Smooth muscle cell (in vitro differentiated cells): Measurements from ENCODE around the gene GIT1. TPM values are rescaled to one million over a fixed set of nuclear protein-coding genes. Genes with fewer than 3 reads are reported as not detected.

ENCODE experiments used
- DNase-seq: peaks from one replicate; lab custom pipeline; 2025; ENCODE audit not compliant: unreplicated experiment; lab: John Stamatoyannopoulos, UW
- H2AFZ ChIP-seq: fragments of 200-600 bp; sonication (generic); 2 replicates; pipeline ENCODE4 v1.6.0; 2016; ENCODE audit warnings: antibody characterized with exemption, low read depth, mild to moderate bottlenecking
- H3F3A ChIP-seq: fragments of 200-600 bp; sonication (generic); 2 replicates; pipeline ENCODE4 v1.6.0; 2017; ENCODE audit warnings: antibody characterized with exemption, low read depth
- H3K27ac ChIP-seq: fragments of 200-600 bp; sonication (generic); 2 replicates; pipeline ENCODE4 v1.5.1; 2016; ENCODE audit warnings: low read depth, mild to moderate bottlenecking
- H3K27me3 ChIP-seq: fragments of 200-600 bp; sonication (generic); 2 replicates; pipeline ENCODE4 v1.6.1; 2016; ENCODE audit warnings: low read depth, mild to moderate bottlenecking
- H3K36me3 ChIP-seq: fragments of 200-600 bp; sonication (generic); 2 replicates; pipeline ENCODE4 v1.5.1; 2016; ENCODE audit warnings: low read depth
- H3K4me1 ChIP-seq: fragments of 200-600 bp; sonication (generic); 2 replicates; pipeline ENCODE4 v1.5.1; 2016; ENCODE audit warnings: low read depth
- H3K4me2 ChIP-seq: fragments of 200-600 bp; sonication (generic); 2 replicates; pipeline ENCODE4 v1.6.0; 2016; ENCODE audit warnings: mild to moderate bottlenecking
- H3K4me3 ChIP-seq: fragments of 200-600 bp; sonication (generic); 2 replicates; pipeline ENCODE4 v1.5.1; 2016; ENCODE audit warnings: mild to moderate bottlenecking
- H3K79me2 ChIP-seq: fragments of 200-600 bp; sonication (generic); 2 replicates; pipeline ENCODE4 v1.6.0; 2016; ENCODE audit warnings: low read depth, mild to moderate bottlenecking
- H3K9ac ChIP-seq: fragments of 200-600 bp; sonication (generic); 2 replicates; pipeline ENCODE4 v1.6.0; 2016; ENCODE audit warnings: low read depth
- H3K9me3 ChIP-seq: fragments of 200-600 bp; sonication (generic); replicated peaks from 2 replicates; pipeline ENCODE4 v1.5.1; 2016; ENCODE audit warnings: low read depth
- H4K20me1 ChIP-seq: fragments of 200-600 bp; sonication (generic); 2 replicates; pipeline ENCODE4 v1.6.0; 2016; ENCODE audit warnings: low read depth
- CTCF ChIP-seq: fragments of 200-600 bp; sonication (generic); IDR thresholded peaks from 2 replicates; pipeline ENCODE4 v1.5.1; 2017; ENCODE audit warnings: borderline replicate concordance, mild to moderate bottlenecking, antibody characterized with exemption; ENCODE audit not compliant: insufficient read depth, poor library complexity, severe bottlenecking
- WGBS: methylation state at CpG from one replicate; pipeline ENCODE4 v1.1.7; 2016; ENCODE audit warnings: low lambda C conversion rate; 5-methylcytosine and 5-hydroxymethylcytosine counted together
- polyA plus RNA-seq: library from polyadenylated mRNA; unstranded; fragments of >200 nt; fragmentation: Nextera tagmentation; extraction: Ambion mirVana; gene quantifications from 2 replicates; pipeline ENCODE4 v1.2.1, GENCODE V29; 2016
- total RNA-seq: library from RNA; depleted of rRNA; stranded (reverse); fragments of >200 nt; gene quantifications from 2 replicates; pipeline ENCODE4 v1.2.3, GENCODE V29; 2014

Gene GIT1
- total and polyA plus RNA-seq, 2 experiments from 2014 or later, result 17.6 to 23.0 TPM

- no peak for TF ChIP-seq CTCF
- DNase-seq, result no peak
- peaks cover 13% of the 10 kb centered on the region for H3K4me1 ChIP-seq
- no peak overlapping the region for H3K9ac ChIP-seq
- no peak overlapping the region for H2AFZ ChIP-seq
- WGBS, result 94% methylated on average over 3 of the region's 3 CpGs
- peaks cover 14% of the 10 kb centered on the region for H3K27me3 ChIP-seq
- H4K20me1 ChIP-seq, result no peaks in the 10 kb centered on the region
- no peaks in the 10 kb centered on the region for H3F3A ChIP-seq
- no peak overlapping the region for H3K4me3 ChIP-seq
- no peak overlapping the region for H3K27ac ChIP-seq
- H3K4me2 ChIP-seq, result no peak overlapping the region
- no peaks in the 10 kb centered on the region for H3K79me2 ChIP-seq
- H3K9me3 ChIP-seq, result no peaks in the 10 kb centered on the region
- H3K36me3 ChIP-seq, result no peaks in the 10 kb centered on the region
These were observed 25.6 kb downstream of the GIT1 start for GRCh38 chr17:29563816-29564215.

GRCh38 chr17:29562615-29563014, 26.8 kb downstream of the GIT1 start:
- no peak overlapping the region for H3K4me2 ChIP-seq
- H3K79me2 ChIP-seq, result no peaks in the 10 kb centered on the region
- TF ChIP-seq CTCF, result no peak
- no peak for DNase-seq
- H3K36me3 ChIP-seq, result no peaks in the 10 kb centered on the region
- no peaks in the 10 kb centered on the region for H3F3A ChIP-seq
- no peak overlapping the region for H3K27ac ChIP-seq
- no peak overlapping the region for H3K9ac ChIP-seq
- H2AFZ ChIP-seq, result no peak overlapping the region
- 88% methylated on average over 18 of the region's 18 CpGs for WGBS
- H4K20me1 ChIP-seq, result no peaks in the 10 kb centered on the region
- H3K9me3 ChIP-seq, result no peaks in the 10 kb centered on the region
- H3K4me3 ChIP-seq, result no peak overlapping the region
- H3K27me3 ChIP-seq, result peaks cover 14% of the 10 kb centered on the region
- peaks cover 13% of the 10 kb centered on the region for H3K4me1 ChIP-seq

- H3K79me2 ChIP-seq, result no peaks in the 10 kb centered on the region
- H3K27ac ChIP-seq, result no peak overlapping the region
- H4K20me1 ChIP-seq, result no peaks in the 10 kb centered on the region
- peaks cover 14% of the 10 kb centered on the region for H3K27me3 ChIP-seq
- no peak overlapping the region for H3K4me2 ChIP-seq
- H3K4me3 ChIP-seq, result no peak overlapping the region
- no peak overlapping the region for H3K9ac ChIP-seq
- peaks cover 13% of the 10 kb centered on the region for H3K4me1 ChIP-seq
- no peaks in the 10 kb centered on the region for H3K9me3 ChIP-seq
- no peak for TF ChIP-seq CTCF
- no peak overlapping the region for H2AFZ ChIP-seq
- 94% methylated on average over 17 of the region's 17 CpGs for WGBS
- no peak for DNase-seq
- H3F3A ChIP-seq, result no peaks in the 10 kb centered on the region
- no peaks in the 10 kb centered on the region for H3K36me3 ChIP-seq
These were observed 27.6 kb downstream of the GIT1 start for GRCh38 chr17:29561554-29562517.
